ENCODE results near the gene SLC35A3.

- TF ChIP-seq POLR2A (IDR thresholded peaks at IDR 0.05; ENCODE audit: borderline replicate concordance, extremely low read depth, insufficient read depth, insufficient read length) (no peak), POLR2AphosphoS5 (IDR thresholded peaks at IDR 0.05; ENCODE audit: low read depth, low read length) (no peak), CTCF (IDR thresholded peaks at IDR 0.05 in 2 of 3, conservative IDR thresholded peaks at IDR 0.05 in 1 of 3; ENCODE audit: borderline replicate concordance in 1 of 3, insufficient read depth in 1 of 3, low read depth in 2 of 3, low read length in 2 of 3) (no peak), EGR1 (IDR thresholded peaks at IDR 0.05; ENCODE audit: low read depth) (no peak), TCF7L2 (IDR thresholded peaks at IDR 0.05; ENCODE audit: borderline replicate concordance, extremely low read depth, insufficient read depth, insufficient read length) (no peak), REST (IDR thresholded peaks at IDR 0.05; ENCODE audit: low read depth) (no peak), CEBPB (IDR thresholded peaks at IDR 0.05; ENCODE audit: low read depth) (no peak), EZH2 (IDR thresholded peaks at IDR 0.05) (no peak), SP1 (IDR thresholded peaks at IDR 0.05; ENCODE audit: low read depth) (no peak), ELF1 (IDR thresholded peaks at IDR 0.05; ENCODE audit: borderline replicate concordance, low read depth) (no peak), RAD21 (IDR thresholded peaks at IDR 0.05; ENCODE audit: low read depth) (no peak), ZNF274 (IDR thresholded peaks at IDR 0.05; ENCODE audit: low read depth, low read length) (no peak), ZFX (IDR thresholded peaks at IDR 0.05) (no peak), EZH2phosphoT487 (IDR thresholded peaks at IDR 0.05; ENCODE audit: borderline replicate concordance) (no peak)
These were observed 53.7 kb downstream of the SLC35A3 start for GRCh38 chr1:100023482-100023881.
